HG02852 (cell line): ENCODE results near the gene ME1.
"Not testable (repeated sequence)": the region's sequence is repeated elsewhere in the genome, so short reads cannot be mapped to it uniquely, and the experiment has no call there.

Source experiments
- ATAC-seq: cut with Tn5 transposase; IDR thresholded peaks from one replicate; pipeline ENCODE4 v1.9.1; 2021; ENCODE audit warnings: mild to moderate bottlenecking, moderate library complexity; ENCODE audit not compliant: unreplicated experiment

Gene ME1

GRCh38 chr6:83260577-83260976 lies 170.3 kb downstream of the ME1 start:
- ATAC-seq: no peak

GRCh38 chr6:83258517-83258916 lies 172.3 kb downstream of the ME1 start:
- no peak for ATAC-seq

GRCh38 chr6:83257791-83258190 lies 173.1 kb downstream of the ME1 start:
- no peak for ATAC-seq

GRCh38 chr6:83256719-83257118 lies 174.1 kb downstream of the ME1 start:
- not testable (repeated sequence) for ATAC-seq

- no peak for ATAC-seq
These were observed 178.1 kb downstream of the ME1 start for GRCh38 chr6:83252719-83253118.

- no peak for ATAC-seq
These were observed 180.6 kb downstream of the ME1 start for GRCh38 chr6:83250235-83250634.

- ATAC-seq: no peak
These were observed 183.4 kb downstream of the ME1 start for GRCh38 chr6:83247471-83247870.

- no peak for ATAC-seq
These were observed 199.7 kb downstream of the ME1 start for GRCh38 chr6:83231146-83231545.

GRCh38 chr6:83226517-83226916 lies 204.3 kb downstream of the ME1 start:
- no peak for ATAC-seq

- ATAC-seq: no peak
These were observed 208.9 kb downstream of the ME1 start for GRCh38 chr6:83221889-83222479.

- ATAC-seq: no peak
These were observed 209.6 kb downstream of the ME1 start for GRCh38 chr6:83221276-83221675.

GRCh38 chr6:83220121-83220520 lies 210.7 kb downstream of the ME1 start:
- ATAC-seq: no peak

- no peak for ATAC-seq
These were observed 212.2 kb downstream of the ME1 start for GRCh38 chr6:83218646-83219045.

GRCh38 chr6:83216806-83217205 lies 214.0 kb downstream of the ME1 start:
- ATAC-seq: no peak

- ATAC-seq: peak; percentile 100
These were observed 215.5 kb downstream of the ME1 start for GRCh38 chr6:83215131-83216047.

- ATAC-seq: no peak
These were observed 228.8 kb downstream of the ME1 start for GRCh38 chr6:83202031-83202430.

- ATAC-seq: no peak
These were observed 231.0 kb downstream of the ME1 start for GRCh38 chr6:83199863-83200225.

GRCh38 chr6:83199173-83199862 lies 231.5 kb downstream of the ME1 start:
- peak; percentile 65 for ATAC-seq

- ATAC-seq: no peak
These were observed 232.2 kb downstream of the ME1 start for GRCh38 chr6:83198486-83199172.

GRCh38 chr6:83193747-83194566 lies 236.9 kb downstream of the ME1 start:
- peak; percentile 29 for ATAC-seq
